GM21423 (cell line): ENCODE data around the gene EPHB4.
"Not testable (repeated sequence)": the region's sequence is repeated elsewhere in the genome, so short reads cannot be mapped to it uniquely, and the experiment has no call there.

Source experiments
- ATAC-seq: cut with Tn5 transposase; IDR thresholded peaks from one replicate; pipeline ENCODE4 v1.9.1; 2021; ENCODE audit warnings: mild to moderate bottlenecking, moderate library complexity; ENCODE audit not compliant: unreplicated experiment

EPHB4 gene

DNA sequence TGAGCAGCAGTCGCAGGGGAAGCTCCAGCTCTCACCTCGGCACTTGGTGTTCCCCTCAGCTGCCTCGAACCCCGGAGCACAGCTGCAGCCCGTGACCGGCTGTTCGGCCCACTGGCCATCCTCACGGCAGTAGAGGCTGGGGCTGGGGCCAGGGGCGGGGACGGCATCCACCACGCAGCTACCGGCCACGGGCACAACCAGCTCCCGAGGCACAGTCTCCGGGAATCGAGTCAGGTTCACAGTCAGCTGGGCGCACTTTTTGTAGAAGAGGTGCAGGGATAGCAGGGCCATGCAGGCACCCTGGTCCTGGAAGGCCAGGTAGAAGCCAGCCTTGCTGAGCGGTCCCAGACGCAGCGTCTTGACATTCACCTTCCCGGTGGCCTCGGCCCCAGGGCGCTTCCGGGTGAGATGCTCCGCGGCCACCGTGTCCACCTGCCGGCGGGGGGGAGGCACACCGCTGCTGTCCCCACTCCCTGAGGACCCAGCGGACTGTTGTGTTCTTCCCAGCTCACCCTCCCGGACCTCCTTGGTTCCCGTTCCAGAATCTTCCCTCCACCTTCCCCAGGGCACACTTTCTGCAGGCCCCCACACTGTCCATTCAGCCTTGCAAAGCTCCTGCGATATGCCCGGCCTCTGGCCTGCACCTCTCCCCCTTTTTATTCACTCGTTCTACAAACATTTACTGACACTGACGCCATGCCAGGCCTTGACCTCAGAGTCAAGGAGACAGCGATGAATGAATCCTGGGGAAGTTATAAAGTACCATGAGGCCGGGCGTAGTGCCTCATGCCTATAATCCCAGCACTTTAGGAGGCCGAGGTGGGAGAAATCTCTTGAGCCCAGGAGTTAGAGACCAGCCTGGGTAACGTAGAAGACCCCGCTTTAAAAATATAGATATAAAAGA, 4.8 kb downstream of the EPHB4 start:
- ATAC-seq: no peak

DNA sequence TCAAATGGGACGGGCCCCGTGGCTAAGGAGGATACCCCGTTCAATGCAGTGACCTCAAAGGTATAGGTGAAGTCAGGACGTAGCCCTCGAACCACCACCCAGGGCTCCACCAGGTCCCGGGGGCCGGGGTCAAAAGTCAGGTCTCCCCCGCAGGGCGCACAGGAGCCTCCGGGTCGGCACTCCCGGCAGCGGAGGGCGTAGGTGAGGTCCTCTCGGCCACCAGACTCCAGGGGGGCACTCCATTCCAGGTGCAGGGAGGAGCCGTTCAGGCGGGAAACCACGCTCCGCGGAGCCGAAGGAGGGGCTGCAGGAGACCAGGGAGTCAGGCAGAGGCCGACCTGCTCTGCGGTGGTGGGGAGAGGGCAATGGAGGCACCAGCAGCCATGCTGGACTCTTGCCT, 7.7 kb downstream of the EPHB4 start:
- ATAC-seq: no peak

DNA sequence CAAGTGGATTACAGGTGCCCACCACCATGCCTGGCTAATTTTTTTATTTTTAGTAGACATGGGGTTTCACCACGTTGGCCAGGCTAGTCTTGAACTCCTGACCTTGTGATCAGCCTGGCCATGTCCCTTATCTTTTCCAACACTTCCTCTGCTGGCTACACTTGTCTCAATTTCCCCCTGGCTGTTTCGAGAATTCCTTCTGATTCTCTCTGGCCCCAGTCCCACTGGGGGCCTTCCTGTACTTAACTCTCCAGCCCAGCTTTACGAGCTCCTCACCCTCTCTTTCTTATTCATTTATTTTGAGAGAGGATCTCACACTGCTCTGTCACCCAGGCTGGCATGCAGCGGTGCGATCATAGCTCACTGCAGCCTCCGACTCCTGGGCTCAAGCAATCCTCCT, 8.5 kb downstream of the EPHB4 start:
- no peak for ATAC-seq

DNA sequence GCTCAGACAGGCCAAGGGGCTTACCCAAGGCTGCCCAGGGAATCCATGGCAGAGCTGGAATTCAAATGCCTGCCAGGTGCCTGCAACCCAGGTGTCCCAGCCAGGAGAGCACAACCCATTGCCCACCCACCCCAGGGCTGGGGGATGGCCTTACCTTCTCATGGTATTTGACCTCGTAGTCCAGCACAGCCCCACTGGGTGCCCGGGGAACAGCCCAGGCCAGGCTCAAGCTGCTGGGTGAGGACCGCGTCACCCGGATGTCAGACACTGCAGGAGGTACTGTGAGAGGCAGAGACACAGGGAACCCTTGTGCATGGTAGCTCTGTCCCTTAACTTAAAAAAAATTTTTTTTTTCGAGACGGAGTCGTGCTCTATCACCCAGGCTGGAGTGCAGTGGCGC, 9.0 kb downstream of the EPHB4 start:
- ATAC-seq: no peak

DNA sequence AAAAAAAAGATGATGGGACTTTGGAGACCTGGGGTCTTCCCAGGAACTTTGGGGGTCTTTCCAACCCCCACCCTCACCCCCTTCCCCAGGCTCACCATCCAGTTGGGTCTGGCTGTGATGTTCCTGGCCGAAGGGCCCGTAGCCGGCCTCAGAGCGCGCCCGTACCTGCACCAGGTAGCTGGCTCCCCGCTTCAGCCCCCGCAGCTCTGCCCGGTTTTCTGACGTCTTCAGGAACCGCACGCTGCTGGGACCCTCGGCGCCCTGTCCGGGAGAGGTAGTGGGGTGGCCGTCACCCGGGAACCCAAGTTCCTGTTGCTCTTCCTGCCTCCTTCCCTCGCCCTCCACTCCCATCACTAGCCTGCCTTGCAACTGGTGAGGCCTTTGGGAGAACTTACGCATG, 10.2 kb downstream of the EPHB4 start:
- ATAC-seq: no peak

DNA sequence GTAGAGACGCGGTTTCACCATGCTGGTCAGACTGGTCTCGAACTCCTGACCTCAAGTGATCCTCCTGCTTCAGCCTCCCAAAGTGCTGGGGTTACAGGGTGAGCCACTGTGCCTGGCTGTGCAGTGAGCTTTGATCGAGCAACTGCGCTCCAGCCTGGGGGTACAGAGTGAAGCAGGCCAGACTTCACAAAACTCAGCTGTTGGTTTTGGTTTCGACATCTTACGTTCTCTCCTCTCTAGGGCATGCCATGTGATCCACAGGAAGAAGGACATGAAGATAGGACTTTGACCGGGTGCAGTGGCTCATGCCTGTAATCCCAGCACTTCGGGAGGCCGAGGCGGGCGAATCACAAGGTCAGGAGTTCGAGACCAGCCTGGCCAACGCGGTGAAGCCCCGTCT, 10.8 kb downstream of the EPHB4 start:
- ATAC-seq: not testable (repeated sequence)

DNA sequence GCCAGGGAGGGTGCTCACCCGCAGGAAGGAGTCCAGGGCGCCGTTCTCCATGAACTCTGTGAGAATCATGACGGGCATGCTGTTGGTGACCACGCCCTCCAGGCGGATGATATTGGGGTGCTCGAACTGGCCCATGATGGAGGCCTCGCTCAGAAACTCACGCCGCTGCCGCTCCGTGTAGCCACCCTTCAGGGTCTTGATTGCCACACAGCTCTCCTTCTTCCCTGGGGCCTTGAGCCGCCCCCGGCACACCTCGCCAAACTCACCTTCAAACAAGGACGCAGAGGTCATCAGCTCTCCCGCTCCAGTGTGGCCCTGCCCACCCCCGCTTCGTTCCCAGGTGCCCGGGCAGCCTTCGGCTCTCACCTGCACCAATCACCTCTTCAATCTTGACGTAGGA, 14.6 kb downstream of the EPHB4 start:
- ATAC-seq: no peak

DNA sequence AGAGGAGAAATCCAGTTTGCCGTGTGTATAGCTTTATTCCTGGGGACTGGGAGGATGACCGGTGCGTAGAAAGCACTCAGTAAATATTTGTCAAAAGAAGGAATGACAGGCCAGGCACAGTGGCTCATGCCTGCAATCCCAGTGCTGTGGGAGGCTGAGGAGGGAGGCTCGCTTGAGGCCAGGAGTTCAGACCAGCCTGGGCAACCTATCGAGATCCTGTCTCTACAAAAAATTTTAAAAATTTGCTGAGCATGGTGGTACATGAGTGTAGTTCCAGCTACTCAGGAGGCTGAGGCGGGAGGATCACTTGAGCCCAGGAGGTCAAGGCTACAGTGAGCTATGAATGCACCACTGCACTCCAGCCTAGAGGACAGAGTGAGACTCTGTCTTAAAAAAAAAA, 15.8 kb downstream of the EPHB4 start:
- ATAC-seq: no peak

DNA sequence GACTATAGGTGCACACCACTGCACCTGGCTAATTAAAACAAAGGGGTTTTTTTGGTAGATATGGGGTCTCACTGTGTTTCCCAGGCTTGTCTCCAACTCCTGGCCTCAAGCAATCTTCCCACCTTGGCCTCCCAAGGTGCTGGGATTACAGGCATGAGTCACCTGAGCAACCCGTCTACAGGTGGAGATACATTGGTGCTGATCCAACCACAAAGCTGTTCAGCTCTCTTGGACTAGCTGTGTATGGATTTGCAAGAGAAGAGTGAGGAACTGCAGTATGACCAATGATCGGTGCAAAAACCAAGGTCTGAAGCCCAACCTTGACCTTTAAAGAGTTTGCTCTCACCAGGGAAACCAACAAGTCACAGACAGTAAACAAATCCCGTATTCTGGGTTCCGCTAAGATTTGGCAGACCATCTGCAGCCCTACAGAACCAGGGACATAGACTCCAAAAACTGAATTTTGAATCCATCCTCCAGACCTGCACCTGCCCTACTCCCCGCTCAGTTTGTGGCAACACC, 18.9 kb downstream of the EPHB4 start:
- no peak for ATAC-seq

DNA sequence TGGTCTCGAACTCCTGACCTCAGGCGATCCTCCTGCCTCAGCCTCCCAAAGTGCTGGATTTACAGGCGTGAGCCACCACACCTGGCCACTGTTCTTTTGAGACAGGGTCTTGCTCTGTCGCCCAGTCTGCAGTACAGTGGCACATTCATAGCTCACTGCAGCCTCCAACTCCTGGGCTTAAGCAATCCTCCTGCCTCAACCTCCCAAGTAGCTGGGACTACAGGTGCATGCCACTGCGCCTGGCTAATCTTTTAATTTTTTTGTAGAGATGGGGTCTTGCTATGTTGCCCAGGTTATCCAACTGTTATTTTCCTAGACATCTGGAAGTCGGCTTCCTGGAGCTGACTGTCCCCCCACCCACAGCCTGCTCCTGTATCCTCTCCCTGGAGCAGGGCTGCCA, 20.4 kb downstream of the EPHB4 start:
- not testable (repeated sequence) for ATAC-seq

DNA sequence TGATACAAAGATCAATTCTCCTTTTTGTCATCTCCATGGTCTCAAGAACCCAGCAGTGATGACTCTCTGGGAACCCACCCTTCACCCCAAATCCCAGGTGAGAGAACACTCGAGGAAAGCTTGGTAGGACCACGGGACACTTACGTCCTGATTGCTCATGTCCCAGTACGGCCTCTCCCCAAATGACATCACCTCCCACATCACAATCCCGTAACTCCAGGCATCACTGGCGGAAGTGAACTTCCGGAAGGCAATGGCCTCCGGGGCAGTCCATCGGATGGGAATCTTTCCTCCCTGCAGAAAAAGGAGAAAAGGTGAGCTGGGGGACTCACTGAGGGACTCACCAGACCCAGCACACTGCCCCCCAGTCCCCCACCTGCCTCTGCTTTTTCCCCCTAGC, 21.0 kb downstream of the EPHB4 start:
- ATAC-seq: no peak

DNA sequence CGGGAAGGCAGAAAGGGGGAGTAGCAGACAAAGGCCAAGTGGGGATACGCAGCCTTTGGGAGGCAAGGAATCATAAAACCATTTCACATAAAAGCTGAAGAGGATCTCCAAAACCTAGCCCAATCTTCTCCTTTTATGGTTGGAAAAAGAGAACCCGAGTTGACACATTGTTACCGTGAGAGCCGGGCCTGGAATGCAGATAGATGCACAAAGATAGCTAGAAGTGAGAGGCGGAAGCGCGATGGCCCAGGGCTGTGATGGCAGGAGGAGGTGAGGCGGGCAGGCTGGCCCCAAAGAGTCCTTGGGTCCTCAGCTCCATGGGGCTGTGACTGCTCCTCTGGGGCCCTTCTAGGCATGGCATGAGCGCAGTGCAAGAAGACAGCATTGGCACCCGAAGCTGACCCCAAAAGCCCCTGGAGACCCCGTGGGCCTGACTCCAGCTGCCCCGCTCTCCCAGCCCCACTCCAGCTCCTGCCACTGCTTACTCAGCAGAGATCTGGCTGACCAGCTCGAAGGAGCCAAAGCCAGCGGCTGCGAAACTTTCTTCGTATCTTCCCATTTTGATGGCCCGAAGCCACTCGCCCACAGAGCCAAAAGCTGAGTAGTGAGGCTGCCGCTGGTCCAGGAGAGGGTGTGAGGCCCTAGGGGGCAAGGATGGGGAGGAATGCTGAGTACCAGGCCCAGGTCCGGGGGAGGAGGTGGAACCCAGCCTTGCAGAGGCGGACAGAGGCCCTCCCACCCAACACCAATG, 22.5 kb downstream of the EPHB4 start:
- ATAC-seq: no peak

DNA sequence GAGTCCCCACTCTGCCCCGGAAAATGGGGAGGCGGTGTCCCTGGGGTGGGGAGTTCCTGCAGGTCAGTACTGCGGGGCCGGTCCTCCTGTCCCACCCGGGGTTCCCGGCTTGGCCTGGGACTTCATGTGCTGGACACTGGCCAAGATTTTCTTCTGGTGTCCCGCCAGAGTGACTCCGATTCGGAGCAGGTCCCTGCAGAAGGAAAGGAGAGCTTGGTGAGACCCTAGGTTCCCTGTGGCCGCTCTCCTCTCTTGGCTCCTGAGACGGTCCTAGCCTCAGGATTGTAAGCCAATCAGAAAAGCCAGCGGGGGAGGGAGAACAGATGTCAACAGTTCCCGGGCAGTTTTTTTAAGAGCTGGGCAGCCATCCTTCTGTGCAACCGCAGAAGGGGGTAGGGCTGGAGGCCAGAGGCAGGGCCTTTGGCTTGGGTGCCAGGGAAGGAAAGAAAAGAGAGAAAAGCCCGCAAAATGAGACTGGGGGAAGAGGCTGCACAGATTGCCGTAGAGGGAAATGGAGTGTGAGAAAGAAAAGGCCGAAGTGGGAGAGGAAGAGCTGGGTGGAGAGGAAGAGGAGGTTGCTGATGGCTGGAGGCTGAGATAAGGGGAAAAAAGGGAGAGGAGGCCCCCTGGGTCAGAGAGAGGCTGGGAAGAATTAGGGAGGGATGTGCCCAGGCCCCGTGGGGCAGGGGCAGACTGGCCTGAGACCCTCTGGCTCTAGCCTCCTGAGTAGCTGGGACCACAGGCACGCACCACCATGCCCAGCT, 23.7 kb downstream of the EPHB4 start:
- peak; percentile 92 for ATAC-seq

DNA sequence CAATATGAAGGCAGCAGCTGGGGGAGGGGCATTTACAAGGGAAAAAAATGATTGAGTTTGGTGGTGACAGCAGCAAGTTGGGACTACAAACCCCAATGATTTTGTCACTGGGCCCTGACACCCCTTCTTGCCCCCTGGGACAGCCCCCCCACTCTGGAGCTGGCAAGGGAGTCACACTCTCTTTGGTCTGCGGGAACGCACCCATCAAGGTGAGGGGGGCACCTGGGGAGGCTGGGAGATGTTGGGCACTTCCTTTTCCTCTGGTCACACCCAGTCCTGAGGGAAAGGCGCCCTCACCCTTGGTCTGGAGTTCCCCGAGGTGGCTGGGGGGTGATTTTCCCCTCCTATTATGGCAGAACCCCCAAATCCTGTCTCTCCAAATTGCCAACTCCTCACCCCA, 24.4 kb downstream of the EPHB4 start:
- ATAC-seq: no peak

DNA sequence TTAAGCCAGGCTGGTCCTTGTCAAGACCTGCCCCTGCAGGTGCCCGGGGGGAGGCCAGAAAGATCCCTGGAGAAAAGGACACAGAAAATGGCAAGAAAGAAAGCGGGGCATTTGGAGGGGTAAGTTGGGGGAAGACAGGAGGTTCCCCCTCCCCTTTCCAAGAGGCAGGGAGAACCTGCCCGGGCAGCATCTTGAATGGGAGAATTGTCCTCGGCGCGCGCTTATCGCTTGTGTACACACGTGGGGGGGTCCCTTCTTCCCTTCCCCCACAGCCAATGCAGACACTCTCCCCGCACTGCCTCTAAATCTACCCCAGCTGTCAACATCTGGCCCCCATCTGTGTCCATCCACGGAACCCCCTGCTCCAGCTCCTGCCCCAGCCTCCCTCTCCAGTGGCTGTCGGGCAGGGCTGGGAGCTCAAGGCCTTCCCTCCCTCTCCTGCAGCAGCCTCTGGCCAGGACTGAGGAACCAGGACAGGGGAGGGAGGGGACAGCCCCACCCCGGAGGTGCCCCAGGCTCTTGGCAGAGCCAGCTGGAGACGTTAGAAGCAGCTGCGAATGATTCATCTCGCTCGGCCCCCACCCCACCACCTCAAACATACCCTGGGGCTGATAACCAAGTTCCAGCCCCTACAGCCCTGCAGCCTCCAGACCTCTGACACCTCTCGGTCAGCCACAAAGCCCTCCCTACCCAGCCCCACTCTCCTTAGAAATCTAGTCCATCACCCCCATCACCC, 25.3 kb downstream of the EPHB4 start:
- ATAC-seq: no peak

DNA sequence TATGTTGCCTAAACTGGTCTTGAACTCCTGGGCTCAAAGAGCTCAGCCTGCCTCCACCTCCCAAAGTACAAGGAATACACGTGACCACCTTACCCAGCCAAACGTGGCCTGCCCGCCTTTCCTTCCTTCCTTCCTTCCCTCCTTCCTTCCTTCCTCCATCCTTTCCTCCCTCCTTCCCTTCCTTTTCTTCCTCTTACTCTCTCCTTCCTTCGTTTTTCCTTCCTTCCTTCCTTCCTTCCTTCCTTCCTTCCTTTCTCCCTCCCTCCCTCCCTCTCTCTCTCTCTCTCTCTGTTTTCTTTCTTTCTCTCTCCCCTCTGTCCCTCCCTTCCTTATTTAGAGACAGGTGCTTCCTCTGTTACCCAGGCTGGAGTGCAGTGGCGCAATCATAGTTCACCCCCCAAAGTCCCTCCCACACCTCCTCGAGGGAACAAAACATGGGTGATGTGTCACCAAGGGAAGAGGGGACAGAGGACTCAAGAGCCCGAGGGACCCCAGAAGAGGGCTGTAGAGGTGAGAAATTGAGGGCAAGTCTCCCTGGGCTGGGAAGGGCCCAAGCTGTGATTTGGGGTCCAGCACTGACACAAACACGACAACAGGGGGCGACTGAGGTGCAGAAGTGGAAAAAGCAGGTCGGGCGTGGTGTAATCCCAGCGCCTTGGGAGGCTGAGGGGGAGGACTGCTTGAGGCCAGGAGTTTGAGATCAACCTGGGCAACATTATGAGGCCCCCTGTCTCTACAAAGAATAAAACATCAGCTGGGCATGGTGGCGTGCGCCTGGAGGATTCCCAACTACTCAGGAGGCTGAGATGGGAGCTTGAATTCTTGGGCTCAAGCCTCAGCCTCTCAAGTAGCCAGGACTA, 28.1 kb downstream of the EPHB4 start:
- ATAC-seq: no peak

DNA sequence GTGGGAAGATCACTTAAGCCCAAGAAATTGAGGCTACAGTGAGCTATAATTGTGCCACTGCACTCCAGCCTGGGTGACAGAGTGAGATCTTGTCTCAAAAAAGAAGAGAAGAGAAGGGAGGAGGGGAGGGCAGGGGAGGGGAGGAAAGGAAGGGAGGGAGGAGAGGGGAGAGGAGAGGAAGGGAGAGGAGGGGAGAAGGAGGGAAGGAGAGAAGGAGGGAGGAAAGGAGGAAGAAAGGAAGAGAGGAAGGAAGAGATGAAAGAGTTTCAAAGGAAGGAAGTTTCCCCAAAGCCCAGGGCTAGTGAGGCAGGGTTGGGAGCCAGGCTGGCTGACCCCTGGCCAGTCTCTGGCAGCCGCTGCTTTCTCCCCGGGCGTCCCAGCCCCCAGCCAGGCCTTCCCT, 32.6 kb downstream of the EPHB4 start:
- no peak for ATAC-seq

DNA sequence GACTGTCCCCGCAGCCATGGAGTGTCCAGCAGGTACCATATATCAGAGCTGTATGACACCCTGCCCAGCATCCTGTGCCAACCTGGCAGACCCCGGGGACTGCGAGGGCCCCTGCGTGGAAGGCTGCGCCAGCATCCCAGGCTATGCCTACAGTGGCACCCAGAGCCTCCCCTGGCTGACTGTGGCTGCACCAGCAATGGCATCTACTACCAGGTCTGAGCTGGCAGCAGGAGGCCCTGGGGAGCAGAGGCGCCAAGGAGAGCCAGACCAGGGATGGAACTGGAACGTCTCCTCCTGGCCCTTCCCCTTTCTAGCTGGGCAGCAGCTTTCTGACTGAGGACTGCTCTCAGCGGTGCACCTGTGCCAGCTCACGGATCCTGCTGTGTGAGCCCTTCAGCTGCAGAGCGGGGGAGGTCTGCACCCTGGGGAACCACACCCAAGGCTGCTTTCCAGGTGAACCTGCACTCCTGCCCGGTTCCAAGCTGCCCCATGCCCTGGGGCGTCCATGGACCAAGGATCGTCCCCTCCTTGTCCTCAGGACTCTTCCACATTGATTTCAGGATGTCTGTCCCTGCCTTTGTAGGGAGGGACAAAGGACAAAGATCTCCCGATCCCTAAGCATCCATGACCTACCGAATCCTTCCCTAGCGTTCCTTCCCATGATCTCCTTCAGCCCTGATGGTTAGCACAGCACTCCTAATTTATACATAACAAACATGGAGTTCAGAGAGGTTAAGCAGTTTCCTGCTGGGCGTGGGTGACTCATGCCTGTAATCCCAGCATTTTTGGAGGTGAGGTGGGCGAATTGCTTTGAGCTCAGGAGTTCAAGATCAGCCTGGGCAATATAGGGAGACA, 33.3 kb downstream of the EPHB4 start:
- ATAC-seq: no peak
